Stimulated activated CD4-positive, alpha-beta T cell treated with anti-CD3 and anti-CD28 coated beads, Interleukin-1b, Interleukin-23, amount 100 ng/mL, for 4 hours (primary cell): ENCODE data around the gene CALHM1.
A peak's percentile ranks its signal among the peaks of the same experiment; 100 is the strongest.
"Not testable (repeated sequence)": the region's sequence is repeated elsewhere in the genome, so short reads cannot be mapped to it uniquely, and the experiment has no call there.

Source experiments
- DNase-seq, 2 donors: peaks; one replicate each; pipeline ENCODE4 v3.0.0-alpha.2; 2020; ENCODE audit warnings: low read depth in 2 of 2

Gene CALHM1

DNA sequence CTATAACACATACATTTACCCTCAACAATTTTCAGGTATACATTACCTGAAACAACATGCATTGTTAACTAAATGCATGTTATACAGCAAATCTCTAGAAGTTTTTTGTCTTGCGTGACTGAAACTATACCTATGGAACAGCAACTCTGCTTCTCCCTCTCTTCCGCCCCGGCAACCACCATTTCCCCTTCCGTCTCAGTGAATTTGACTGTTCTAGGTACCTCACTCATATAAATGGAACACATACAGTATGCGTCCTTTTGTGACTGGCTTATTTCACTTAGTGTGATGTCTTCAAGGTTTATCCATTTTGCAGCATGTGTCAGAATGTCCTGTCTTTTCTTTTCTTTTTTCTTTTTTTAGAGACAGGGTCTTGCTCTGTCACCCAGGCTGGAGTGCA, 29.1 kb downstream of the CALHM1 start:
- DNase-seq = no peak

DNA sequence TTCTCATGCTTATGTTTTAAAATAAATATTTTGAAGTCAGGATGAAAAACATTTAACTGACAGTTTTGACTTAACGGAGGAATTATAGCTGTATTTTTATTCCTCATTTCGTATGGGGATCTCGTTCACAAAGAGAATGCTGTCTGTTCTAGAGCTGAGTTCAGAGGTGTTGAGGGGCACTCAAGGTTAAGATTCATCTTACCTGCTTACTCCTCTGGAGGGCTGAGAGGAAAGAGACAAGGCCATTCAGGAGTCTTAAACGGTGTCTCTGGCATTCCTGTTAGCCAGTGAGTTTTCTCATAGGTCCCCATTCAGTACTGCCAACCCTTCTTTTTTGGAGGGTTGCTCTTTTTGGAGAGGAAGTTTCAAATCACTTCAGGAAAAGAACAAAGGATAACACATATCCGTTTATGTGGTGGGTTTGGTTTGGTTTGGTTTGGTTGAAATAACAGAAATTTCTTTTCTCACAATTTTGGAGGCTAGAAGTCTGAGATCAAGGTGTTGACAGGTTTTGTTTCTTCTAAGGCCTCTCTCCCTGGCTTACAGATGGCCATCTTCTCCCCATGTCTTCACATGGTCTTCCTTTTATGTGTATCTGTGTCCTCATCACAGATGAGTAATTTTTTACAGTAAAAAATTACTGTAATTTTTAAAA, 29.6 kb downstream of the CALHM1 start:
- DNase-seq = no peak

DNA sequence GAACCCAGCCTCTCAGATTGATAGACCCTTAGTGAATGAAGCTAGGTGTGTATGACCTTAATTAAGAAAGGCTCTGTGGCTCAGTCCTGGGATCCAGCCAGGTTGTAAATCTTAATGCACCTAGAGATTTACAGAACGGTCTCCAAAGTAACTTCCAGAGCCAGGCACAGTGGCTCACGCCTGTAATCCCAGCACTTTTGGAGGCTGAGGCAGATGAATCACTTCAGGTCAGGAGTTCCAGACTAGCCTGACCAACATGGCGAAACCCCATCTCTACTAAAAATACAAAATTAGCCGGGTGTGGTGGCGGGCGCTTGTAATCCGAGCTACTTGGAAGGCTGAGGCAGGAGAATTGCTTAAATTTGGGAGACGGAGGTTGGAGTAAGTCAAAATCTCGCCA, 30.8 kb downstream of the CALHM1 start:
- no peak for DNase-seq

DNA sequence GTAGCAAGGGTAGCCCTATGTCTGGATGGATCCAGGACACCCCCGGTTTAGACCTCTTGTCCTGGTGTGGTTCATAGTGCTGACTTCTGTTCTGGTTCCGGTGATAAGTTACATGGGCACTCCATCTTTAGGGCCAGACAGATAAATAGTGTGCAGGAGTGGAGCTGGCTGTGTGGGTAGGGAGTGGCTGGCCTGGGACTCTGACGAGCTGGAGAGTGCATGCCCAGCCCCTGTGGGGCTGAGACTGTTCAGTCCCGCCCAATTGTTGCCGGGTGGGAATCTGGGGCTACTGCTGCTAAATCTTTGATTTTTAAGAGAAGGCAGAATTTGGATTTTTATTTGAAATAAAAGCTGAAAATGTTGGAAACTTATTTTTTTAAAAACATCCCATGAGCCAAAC, 35.0 kb downstream of the CALHM1 start:
- no peak for DNase-seq

DNA sequence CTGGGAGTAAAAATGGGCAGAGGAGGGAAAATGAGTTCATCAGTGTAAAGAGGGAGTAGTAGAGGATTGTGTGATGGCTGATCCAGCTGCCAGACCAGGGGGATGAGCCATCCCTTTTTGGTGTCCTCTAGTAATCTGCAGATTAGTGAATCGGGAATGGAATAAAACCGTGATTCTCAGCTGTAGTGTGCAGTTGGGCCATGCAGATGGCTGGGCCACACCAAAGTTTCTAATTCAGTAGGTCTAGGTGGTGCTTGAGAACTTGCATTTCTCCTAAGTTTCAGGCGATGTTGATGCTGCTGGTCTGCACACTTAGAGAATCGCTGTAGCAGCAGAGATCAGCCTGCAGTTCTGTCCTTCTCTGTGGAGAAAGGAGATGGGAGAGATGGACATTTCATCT, 39.6 kb downstream of the CALHM1 start:
- DNase-seq = no peak

DNA sequence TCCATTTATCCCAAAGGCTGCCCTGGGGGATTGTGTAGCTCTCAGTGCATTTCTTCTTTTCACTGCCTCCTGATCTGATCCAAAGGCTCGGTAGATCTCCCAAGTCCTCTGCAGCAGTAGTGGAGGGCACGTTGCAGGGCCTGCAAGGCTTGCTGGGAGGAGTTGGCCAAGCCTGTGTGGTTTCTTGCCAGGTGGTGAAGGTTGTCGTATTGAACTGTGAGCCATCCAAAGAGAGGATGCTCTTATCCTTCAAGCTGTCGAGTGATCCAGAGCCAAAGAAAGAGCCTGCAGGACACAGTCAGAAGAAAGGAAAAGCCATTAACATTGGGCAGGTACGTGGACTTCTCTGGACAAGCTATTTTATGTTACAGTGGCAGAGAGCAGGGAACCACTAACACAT, 41.1 kb downstream of the CALHM1 start:
- DNase-seq = no peak

DNA sequence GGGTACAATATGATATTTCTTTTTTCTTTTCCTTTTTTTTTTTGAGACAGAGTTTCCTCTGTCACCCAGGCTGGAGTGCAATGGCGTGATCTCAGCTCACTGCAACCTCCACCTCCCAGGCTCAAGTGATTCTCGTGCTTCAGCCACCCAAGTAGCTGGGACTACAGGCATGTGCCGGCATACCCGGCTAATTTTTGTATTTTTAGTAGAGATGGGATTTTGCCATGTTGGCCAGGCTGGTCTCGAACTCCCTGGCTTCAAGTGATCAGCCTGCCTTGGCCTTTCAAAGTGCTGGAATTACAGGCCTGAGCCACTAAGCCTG, 41.6 kb downstream of the CALHM1 start:
- not testable (repeated sequence) for DNase-seq

DNA sequence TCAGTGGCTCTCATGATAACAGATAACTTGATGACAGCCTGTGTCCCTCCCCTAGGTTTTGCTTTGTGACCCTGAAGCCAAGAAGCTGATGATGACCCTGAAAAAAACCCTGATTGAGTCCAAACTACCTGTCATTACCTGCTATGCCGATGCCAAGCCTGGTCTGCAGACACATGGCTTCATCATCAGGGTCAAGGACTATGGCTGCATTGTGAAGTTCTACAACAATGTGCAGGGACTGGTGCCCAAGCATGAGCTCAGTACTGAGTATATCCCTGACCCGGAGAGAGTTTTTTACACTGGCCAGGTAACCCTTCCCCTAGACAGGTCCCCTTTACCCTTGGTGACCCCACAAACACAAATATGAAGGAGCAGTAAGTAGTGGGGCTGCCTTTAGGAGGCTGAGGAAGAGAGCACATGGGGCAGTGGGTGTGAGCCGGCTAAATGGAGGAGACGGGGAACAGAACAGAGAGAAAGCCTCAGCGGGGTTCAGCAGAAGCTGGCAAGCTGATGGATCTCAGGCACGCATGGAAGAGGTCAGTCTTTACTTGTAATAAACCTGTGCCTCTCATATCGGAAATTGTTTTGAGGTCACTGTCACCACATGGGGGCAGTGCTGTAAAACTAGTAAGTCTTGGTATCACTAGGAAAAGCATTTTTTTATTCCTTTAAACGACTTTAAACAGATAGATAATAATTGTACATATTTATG, 42.1 kb downstream of the CALHM1 start:
- peak in 1 of 2 donors; percentile 47 for DNase-seq

DNA sequence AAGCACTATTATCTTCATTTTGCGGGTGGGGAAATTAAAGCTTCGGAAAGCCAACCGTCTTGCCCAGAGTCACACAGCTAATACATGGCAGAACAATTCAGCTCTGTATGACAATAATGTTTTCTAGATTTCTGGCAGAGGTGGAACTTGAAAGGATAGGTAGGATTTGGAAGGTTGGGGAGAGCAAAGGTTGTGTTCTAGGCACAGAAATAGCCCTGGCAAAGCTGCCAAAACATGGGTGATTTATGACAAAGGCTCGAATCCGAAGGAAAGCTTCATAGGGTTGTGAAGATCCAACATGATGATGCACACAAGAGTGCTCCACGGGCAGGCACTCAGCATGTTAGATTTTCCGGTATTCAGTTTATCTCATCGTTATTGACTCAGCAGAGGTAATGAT, 43.1 kb downstream of the CALHM1 start:
- no peak for DNase-seq

DNA sequence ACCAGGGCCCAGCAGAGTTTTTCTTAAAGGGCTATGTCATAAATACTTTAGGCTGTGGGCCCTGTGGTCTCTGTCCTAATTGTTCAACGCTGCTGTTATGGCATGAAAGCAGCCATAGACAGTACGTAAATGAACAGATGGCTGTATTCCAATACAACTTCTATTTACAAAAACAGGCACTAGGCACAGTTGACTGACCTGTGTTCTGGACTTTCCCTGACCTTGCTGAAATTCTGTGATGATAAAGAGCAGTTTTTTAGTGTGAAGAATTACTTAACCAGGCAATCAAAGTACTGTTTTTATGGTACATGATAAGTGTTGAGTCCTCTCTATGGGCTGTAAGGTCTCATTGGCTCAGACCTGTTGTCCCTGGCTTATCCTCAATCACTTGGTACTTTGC, 45.1 kb downstream of the CALHM1 start:
- DNase-seq = no peak
